Hepatocyte (in vitro differentiated cells): ENCODE measurements around the gene SMOC1. TPM values are rescaled to one million over a fixed set of nuclear protein-coding genes. Genes with fewer than 3 reads are reported as not detected.
A peak's percentile ranks its signal among the peaks of the same experiment; 100 is the strongest.

Experiments
- DNase-seq: peaks from one replicate; pipeline ENCODE4 v3.0.0-alpha.2; 2016; ENCODE audit warnings: low spot score
- H2AFZ ChIP-seq: fragments of 200-600 bp; sonication (generic); 2 replicates; pipeline ENCODE4 v1.6.0; 2016; ENCODE audit warnings: antibody characterized with exemption, mild to moderate bottlenecking
- H3K27ac ChIP-seq: fragments of 200-600 bp; sonication (generic); 2 replicates; pipeline ENCODE4 v1.5.1; 2016; ENCODE audit warnings: mild to moderate bottlenecking
- H3K27me3 ChIP-seq: fragments of 200-600 bp; sonication (generic); 2 replicates; pipeline ENCODE4 v1.6.1; 2016
- H3K36me3 ChIP-seq: fragments of 200-600 bp; sonication (generic); replicated peaks from 2 replicates; pipeline ENCODE4 v1.5.1; 2016; ENCODE audit warnings: low read depth; ENCODE audit not compliant: insufficient read depth
- H3K4me1 ChIP-seq: fragments of 200-600 bp; sonication (generic); 2 replicates; pipeline ENCODE4 v1.5.1; 2016; ENCODE audit warnings: mild to moderate bottlenecking, moderate library complexity; ENCODE audit not compliant: insufficient read depth
- H3K4me2 ChIP-seq: fragments of 200-600 bp; sonication (generic); 2 replicates; pipeline ENCODE4 v1.6.0; 2016
- H3K4me3 ChIP-seq: fragments of 200-600 bp; sonication (generic); 2 replicates; pipeline ENCODE4 v1.5.1; 2016; ENCODE audit warnings: mild to moderate bottlenecking
- H3K79me2 ChIP-seq: fragments of 200-600 bp; sonication (generic); 2 replicates; pipeline ENCODE4 v1.6.0; 2017; ENCODE audit warnings: mild to moderate bottlenecking
- H3K9me2 ChIP-seq: fragments of 200-600 bp; sonication (generic); replicated peaks from 2 replicates; pipeline ENCODE4 v1.6.0; 2017; ENCODE audit warnings: mild to moderate bottlenecking; ENCODE audit not compliant: insufficient read depth
- H3K9me3 ChIP-seq: fragments of 200-600 bp; sonication (generic); 2 replicates; pipeline ENCODE4 v1.5.1; 2016; ENCODE audit warnings: low read depth, mild to moderate bottlenecking
- H4K20me1 ChIP-seq: fragments of 200-600 bp; sonication (generic); 2 replicates; pipeline ENCODE4 v1.6.0; 2016; ENCODE audit warnings: mild to moderate bottlenecking; ENCODE audit not compliant: insufficient read depth, poor library complexity, severe bottlenecking
- CTCF ChIP-seq: fragments of 200-600 bp; sonication (generic); IDR thresholded peaks from 2 replicates; pipeline ENCODE4 v1.5.1; 2016; ENCODE audit warnings: antibody characterized with exemption, mild to moderate bottlenecking; ENCODE audit not compliant: poor library complexity
- EZH2 ChIP-seq: fragments of 200-600 bp; sonication (generic); IDR thresholded peaks from 2 replicates; pipeline ENCODE4 v1.6.1; 2016; ENCODE audit warnings: antibody characterized with exemption, mild to moderate bottlenecking, borderline replicate concordance
- EZH2phosphoT487 ChIP-seq: fragments of 200-600 bp; sonication (generic); IDR thresholded peaks from one replicate; pipeline ENCODE4 v1.6.1; 2018; ENCODE audit warnings: antibody characterized with exemption, mild to moderate bottlenecking, low read depth, moderate library complexity; ENCODE audit not compliant: unreplicated experiment, severe bottlenecking
- WGBS: methylation state at CpG from one replicate; pipeline ENCODE4 v1.1.6; 2016; ENCODE audit warnings: low lambda C conversion rate; ENCODE audit errors: missing lambda C conversion rate; 5-methylcytosine and 5-hydroxymethylcytosine counted together
- polyA plus RNA-seq: library from polyadenylated mRNA; unstranded; fragments of >200 nt; fragmentation: Nextera tagmentation; extraction: Ambion mirVana; gene quantifications from 2 replicates; pipeline ENCODE4 v1.2.1, GENCODE V29; 2016
- total RNA-seq: library from RNA; depleted of rRNA; stranded (reverse); fragments of >200 nt; gene quantifications from 2 replicates; pipeline ENCODE4 v1.2.3, GENCODE V29; 2014

Gene SMOC1
- total and polyA plus RNA-seq, 2 experiments from 2014 or later, result 2.1 to 6.2 TPM

GRCh38 chr14:70061108-70061507, 181.9 kb downstream of the SMOC1 start:
- Histone ChIP-seq H3K79me2 (no peaks in the 10 kb centered on the region), H3K4me2 (no peak overlapping the region), H3K9me2 (no peaks in the 10 kb centered on the region), H3K27ac (no peak overlapping the region), H3K4me3 (no peak overlapping the region), H2AFZ (no peak overlapping the region), H3K9me3 (no peaks in the 10 kb centered on the region), H3K27me3 (no peaks in the 10 kb centered on the region), H4K20me1 (no peaks in the 10 kb centered on the region), H3K4me1 (peaks cover 5% of the 10 kb centered on the region), H3K36me3 (no peaks in the 10 kb centered on the region)
- no peak for DNase-seq
- 84% methylated on average over 2 of the region's 2 CpGs for WGBS
- TF ChIP-seq CTCF (no peak), EZH2phosphoT487 (no peak), EZH2 (no peak)

GRCh38 chr14:70064136-70064865, 185.1 kb downstream of the SMOC1 start:
- H2AFZ ChIP-seq, result no peak overlapping the region
- no peaks in the 10 kb centered on the region for H3K79me2 ChIP-seq
- no peaks in the 10 kb centered on the region for H3K27me3 ChIP-seq
- 55% methylated on average over 10 of the region's 11 CpGs for WGBS
- no peaks in the 10 kb centered on the region for H3K36me3 ChIP-seq
- H3K4me3 ChIP-seq, result no peak overlapping the region
- peak; percentile 54 for DNase-seq
- no peaks in the 10 kb centered on the region for H3K9me2 ChIP-seq
- H3K9me3 ChIP-seq, result no peaks in the 10 kb centered on the region
- H4K20me1 ChIP-seq, result no peaks in the 10 kb centered on the region
- no peak overlapping the region for H3K27ac ChIP-seq
- H3K4me2 ChIP-seq, result peak overlapping the region; percentile 6
- TF ChIP-seq EZH2 (no peak), EZH2phosphoT487 (no peak), CTCF (no peak)
- H3K4me1 ChIP-seq, result peaks cover 5% of the 10 kb centered on the region

GRCh38 chr14:70067810-70068209, 188.6 kb downstream of the SMOC1 start:
- Histone ChIP-seq H3K27me3 (no peaks in the 10 kb centered on the region), H3K27ac (no peak overlapping the region), H3K36me3 (no peaks in the 10 kb centered on the region), H3K9me2 (no peaks in the 10 kb centered on the region), H4K20me1 (no peaks in the 10 kb centered on the region), H3K4me3 (no peak overlapping the region), H2AFZ (no peak overlapping the region), H3K9me3 (no peaks in the 10 kb centered on the region), H3K79me2 (no peaks in the 10 kb centered on the region), H3K4me2 (no peak overlapping the region), H3K4me1 (peaks cover 5% of the 10 kb centered on the region)
- TF ChIP-seq EZH2 (no peak), CTCF (no peak)
- no peak for DNase-seq
- WGBS, result 93% methylated on average over 5 of the region's 5 CpGs
